ENCODE results near the gene SDK1. TPM values are rescaled to one million over a fixed set of nuclear protein-coding genes. Genes with fewer than 3 reads are reported as not detected.

The SDK1 gene
- total and polyA plus RNA-seq, 2 of the 8 experiments (the other 6 are each of a cell fraction or from before 2014, with no cell fraction given): 3.3 to 7.2 TPM

DNA sequence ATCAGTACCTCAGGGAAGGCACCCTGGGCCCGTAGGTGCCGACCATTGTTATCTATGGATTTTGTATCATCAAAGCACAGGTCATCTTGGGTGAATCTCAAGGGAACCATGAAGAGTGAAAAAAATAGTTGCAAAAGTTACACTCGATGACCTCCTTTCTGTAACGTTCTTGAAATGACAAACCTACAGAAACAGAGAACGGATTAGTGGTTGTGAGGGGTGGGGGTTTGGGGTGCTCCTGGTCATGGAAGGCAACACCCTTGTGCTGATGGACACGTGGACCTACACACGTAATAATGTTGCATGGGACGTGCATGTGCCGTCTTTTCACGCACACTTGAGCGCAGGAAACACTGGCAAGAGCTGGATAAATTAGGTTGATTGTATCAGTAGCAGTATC is 655.9 kb downstream of the SDK1 start (continued):
- TF ChIP-seq SIN3A (conservative IDR thresholded peaks at IDR 0.05 in 1 of 2, IDR thresholded peaks at IDR 0.05 in 1 of 2; ENCODE audit: low read depth in 1 of 2, low read length in 2 of 2) (no peak), TBP (IDR thresholded peaks at IDR 0.05; ENCODE audit: low read depth, low read length) (no peak), KDM1A (IDR thresholded peaks at IDR 0.05; ENCODE audit: borderline replicate concordance, low read length) (no peak), JUN (IDR thresholded peaks at IDR 0.05; ENCODE audit: low read depth, low read length) (no peak)
